Measurements from ENCODE around the gene ABR. TPM values are rescaled to one million over a fixed set of nuclear protein-coding genes. Genes with fewer than 3 reads are reported as not detected.
"Not testable (repeated sequence)": the region's sequence is repeated elsewhere in the genome, so short reads cannot be mapped to it uniquely, and the experiment has no call there.

ABR gene
- total and polyA plus RNA-seq, 4 donors: 41.8 to 172 (median 120) TPM

DNA sequence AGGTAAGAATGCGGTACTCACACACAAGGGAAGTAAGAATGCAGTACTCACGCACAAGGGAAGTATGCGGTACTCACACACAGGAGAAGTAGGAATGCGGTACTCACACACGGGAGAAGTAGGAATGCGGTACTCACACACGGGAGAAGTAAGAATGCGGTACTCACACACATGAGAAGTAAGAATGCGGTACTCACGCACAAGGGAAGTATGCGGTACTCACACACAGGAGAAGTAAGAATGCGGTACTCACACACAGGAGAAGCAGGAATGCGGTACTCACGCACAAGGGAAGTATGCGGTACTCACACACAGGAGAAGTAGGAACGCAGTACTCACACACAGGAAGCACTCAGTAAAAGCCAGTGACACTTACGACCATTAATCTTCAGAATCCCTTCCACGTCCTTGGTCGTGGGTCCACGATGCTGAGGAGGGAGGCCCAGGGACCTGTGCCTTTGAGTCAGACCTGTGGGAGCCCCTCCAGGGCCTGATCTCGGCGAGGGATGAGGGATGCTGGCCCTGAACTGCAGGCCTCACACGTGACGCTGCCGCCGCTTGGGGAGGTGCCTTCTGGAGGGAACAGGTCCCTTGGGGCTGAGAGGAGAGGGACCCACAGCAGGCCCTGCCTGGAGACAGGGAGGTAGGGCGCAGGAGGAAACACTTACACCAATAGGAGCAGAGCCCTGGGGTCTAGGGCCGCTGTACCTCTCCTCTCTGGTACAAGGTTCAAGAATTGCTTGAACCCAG is 20.2 kb downstream of the ABR start:
- ATAC-seq (ENCODE audit: low FRiP score) (no peak), DNase-seq (no peak)
- Histone ChIP-seq H3K9me3 (ENCODE audit: control insufficient read depth, low read length) (no peaks in the 10 kb centered on the region), H3K36me3 (ENCODE audit: control insufficient read depth in 1 of 2, insufficient read depth in 2 of 2, low read length in 1 of 2) (no peaks in the 10 kb centered on the region), H3K4me1 (ENCODE audit: control insufficient read depth in 1 of 2, insufficient read depth in 2 of 2, low read length in 2 of 2) (no peaks in the 10 kb centered on the region), H3K27me3 (ENCODE audit: control insufficient read depth in 1 of 2, insufficient read depth in 2 of 2, low read length in 1 of 2) (no peaks in the 10 kb centered on the region), H3K27ac (ENCODE audit: low read depth in 1 of 2, low read length in 2 of 2) (no peak overlapping the region), H3K4me3 (ENCODE audit: low read length in 2 of 2) (no peak overlapping the region)
- intact Hi-C loops (cut with DNase I): no loop called here
- 88 to 92% methylated on average over 27 to 28 of the region's 28 CpGs for WGBS, 2 donors

DNA sequence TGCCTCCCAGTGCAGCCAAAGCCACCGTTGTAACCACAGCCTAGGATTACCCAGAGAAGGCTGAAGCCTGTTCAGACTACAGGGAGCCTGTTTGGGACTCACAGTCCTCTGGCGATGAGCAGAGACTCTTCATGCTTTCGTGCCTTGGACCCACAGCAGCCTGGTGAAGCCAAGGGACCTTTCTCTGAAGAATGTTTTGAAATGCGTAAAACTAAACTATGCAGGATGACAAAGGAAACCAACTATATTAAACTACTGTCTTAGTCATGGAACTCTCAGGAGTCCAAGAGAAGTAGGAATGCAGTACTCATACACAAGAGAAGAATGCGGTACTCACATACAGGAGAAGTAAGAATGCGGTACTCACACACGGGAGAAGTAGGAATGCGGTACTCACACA is 20.9 kb downstream of the ABR start:
- intact Hi-C loops (cut with DNase I): no loop called here

DNA sequence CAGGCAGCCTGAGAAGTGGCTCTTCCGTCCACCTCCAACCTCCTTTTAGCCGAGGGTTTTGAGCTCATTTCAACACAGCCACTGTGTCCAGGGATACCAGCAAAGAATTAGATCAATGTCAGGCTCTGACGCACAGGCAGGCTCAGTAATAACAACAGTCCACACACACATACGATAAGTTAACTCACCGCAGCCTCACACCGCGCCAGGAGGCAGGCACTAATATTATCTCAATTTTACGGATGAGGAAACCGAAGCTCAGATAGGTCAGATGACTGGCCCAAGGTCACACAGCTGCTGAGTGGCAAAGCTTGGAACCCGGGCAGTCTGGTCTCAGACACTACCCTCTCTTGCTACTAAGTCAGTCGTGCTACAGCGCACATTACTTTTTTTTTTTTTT is 22.9 kb downstream of the ABR start:
- DNase-seq: no peak
- H3K4me1 ChIP-seq (ENCODE audit: control insufficient read depth in 1 of 2, insufficient read depth in 2 of 2, low read length in 2 of 2): no peaks in the 10 kb centered on the region
- 92 to 93% methylated on average over 12 of the region's 12 CpGs for WGBS, 2 donors
- no peak overlapping the region for H3K27ac ChIP-seq (ENCODE audit: low read depth in 1 of 2, low read length in 2 of 2)
- no peak overlapping the region for H3K4me3 ChIP-seq (ENCODE audit: low read length in 2 of 2)
- no peaks in the 10 kb centered on the region for H3K27me3 ChIP-seq (ENCODE audit: control insufficient read depth in 1 of 2, insufficient read depth in 2 of 2, low read length in 1 of 2)
- no peaks in the 10 kb centered on the region for H3K9me3 ChIP-seq (ENCODE audit: control insufficient read depth, low read length)
- H3K36me3 ChIP-seq (ENCODE audit: control insufficient read depth in 1 of 2, insufficient read depth in 2 of 2, low read length in 1 of 2): no peaks in the 10 kb centered on the region
- ATAC-seq (ENCODE audit: low FRiP score): no peak
- intact Hi-C loops (cut with DNase I): no loop called here

More for the DNA sequence above, 20.9 kb downstream of the ABR start:
- WGBS, 2 donors: 80 to 85% methylated on average over 8 of the region's 8 CpGs
- no peak overlapping the region for H3K4me3 ChIP-seq (ENCODE audit: low read length in 2 of 2)
- H3K4me1 ChIP-seq (ENCODE audit: control insufficient read depth in 1 of 2, insufficient read depth in 2 of 2, low read length in 2 of 2): no peaks in the 10 kb centered on the region
- no peaks in the 10 kb centered on the region for H3K36me3 ChIP-seq (ENCODE audit: control insufficient read depth in 1 of 2, insufficient read depth in 2 of 2, low read length in 1 of 2)
- no peak for ATAC-seq (ENCODE audit: low FRiP score)
- no peak overlapping the region for H3K27ac ChIP-seq (ENCODE audit: low read depth in 1 of 2, low read length in 2 of 2)
- DNase-seq: no peak
- H3K27me3 ChIP-seq (ENCODE audit: control insufficient read depth in 1 of 2, insufficient read depth in 2 of 2, low read length in 1 of 2): no peaks in the 10 kb centered on the region
- no peaks in the 10 kb centered on the region for H3K9me3 ChIP-seq (ENCODE audit: control insufficient read depth, low read length)

DNA sequence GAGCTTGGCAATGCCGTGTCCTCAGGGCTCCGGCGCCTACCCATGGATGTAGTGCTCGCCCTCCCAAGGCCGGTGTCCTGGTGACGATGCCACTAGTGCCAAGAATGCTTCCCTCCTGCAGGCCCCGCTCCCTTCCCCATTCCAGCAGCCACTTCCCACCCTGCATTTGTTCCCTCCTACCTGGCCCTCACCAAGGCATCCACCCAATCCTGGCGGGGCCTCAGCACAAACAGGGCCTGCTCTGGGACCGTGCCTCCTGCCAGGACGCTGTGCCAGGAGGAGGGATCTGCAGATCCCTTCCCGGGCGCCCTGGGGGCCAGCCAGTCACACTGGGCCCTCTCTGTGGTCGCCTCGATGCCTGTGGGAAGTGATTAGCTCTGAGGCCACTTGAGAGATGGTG is 25.1 kb downstream of the ABR start:
- Histone ChIP-seq H3K36me3 (ENCODE audit: control insufficient read depth in 1 of 2, insufficient read depth in 2 of 2, low read length in 1 of 2) (peaks cover 0 to 1% of the 10 kb centered on the region in 2 donors), H3K27me3 (ENCODE audit: control insufficient read depth in 1 of 2, insufficient read depth in 2 of 2, low read length in 1 of 2) (no peaks in the 10 kb centered on the region), H3K4me3 (ENCODE audit: low read length in 2 of 2) (no peak overlapping the region), H3K9me3 (ENCODE audit: control insufficient read depth, low read length) (no peaks in the 10 kb centered on the region), H3K4me1 (ENCODE audit: control insufficient read depth in 1 of 2, insufficient read depth in 2 of 2, low read length in 2 of 2) (no peaks in the 10 kb centered on the region), H3K27ac (ENCODE audit: low read depth in 1 of 2, low read length in 2 of 2) (no peak overlapping the region)
- 14 to 20% methylated on average over 14 of the region's 14 CpGs for WGBS, 2 donors
- intact Hi-C loops (cut with DNase I): no loop called here
- ATAC-seq (ENCODE audit: low FRiP score) (peak; percentile 59), DNase-seq (peak in 1 of 2 donors; percentile 74)

DNA sequence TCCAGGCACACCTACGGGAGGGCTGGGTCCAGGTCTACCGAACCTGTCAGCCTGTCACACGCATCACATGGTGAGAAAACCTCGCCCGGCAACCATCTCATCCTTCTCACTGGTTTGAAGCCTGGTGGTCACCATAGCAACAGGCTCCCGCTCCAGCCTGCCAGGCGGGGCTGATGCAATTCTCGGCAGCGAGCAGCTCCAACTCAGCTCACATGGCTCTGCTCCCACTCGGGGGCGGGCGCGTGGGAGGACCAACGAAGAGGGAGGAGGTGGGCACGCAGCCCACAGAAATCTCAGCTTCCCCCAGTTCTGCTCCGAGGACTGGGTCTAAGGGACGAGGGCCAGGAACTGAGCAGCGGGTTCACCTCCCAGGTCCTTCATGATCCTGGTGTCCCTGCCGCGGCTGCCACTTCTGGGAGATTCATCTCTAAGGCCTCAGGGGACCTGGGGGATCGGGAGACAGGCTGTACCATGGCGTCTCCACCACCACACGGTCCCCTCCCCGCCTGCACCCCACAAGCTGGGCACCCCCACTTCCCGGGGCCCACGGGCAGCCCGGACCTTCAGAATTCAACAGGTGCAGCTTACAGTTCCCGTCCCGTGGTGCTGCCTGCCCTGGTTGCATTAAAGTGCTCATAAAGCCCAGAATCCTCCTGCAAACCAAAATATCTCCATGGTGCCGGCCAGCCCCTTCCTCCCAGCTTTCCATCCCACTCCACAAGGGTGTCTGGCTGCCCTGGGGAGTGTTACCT is 25.8 kb downstream of the ABR start:
- WGBS, 2 donors: 6 to 14% methylated on average over 30 of the region's 30 CpGs
- Histone ChIP-seq H3K4me3 (ENCODE audit: low read length in 2 of 2) (no peak overlapping the region), H3K36me3 (ENCODE audit: control insufficient read depth in 1 of 2, insufficient read depth in 2 of 2, low read length in 1 of 2) (peaks cover 0 to 1% of the 10 kb centered on the region in 2 donors), H3K27ac (ENCODE audit: low read depth in 1 of 2, low read length in 2 of 2) (no peak overlapping the region), H3K4me1 (ENCODE audit: control insufficient read depth in 1 of 2, insufficient read depth in 2 of 2, low read length in 2 of 2) (no peaks in the 10 kb centered on the region), H3K27me3 (ENCODE audit: control insufficient read depth in 1 of 2, insufficient read depth in 2 of 2, low read length in 1 of 2) (no peaks in the 10 kb centered on the region), H3K9me3 (ENCODE audit: control insufficient read depth, low read length) (no peaks in the 10 kb centered on the region)
- peak; percentile 89 to 93 for DNase-seq
- intact Hi-C loops (cut with DNase I): no loop called here
- ATAC-seq (ENCODE audit: low FRiP score): peak; percentile 87

DNA sequence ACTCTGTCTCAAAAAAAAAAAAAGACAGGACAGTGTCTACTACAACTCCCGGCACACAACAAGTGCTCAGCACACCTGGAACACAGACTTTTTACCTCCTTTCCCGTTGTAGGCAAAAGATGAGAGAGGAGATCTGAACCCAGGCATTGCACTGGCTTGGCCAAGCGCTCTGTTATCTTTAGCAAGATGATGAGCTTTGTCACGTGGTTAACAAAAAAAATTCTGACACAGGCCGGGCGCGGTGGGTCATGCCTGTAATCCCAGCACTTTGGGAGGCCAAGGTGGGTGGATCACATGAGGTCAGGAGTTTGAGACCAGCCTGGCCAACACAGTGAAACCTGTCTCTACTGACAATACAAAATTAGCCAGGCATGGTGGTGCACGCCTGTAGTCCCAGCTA is 27.2 kb downstream of the ABR start:
- intact Hi-C loops (cut with DNase I); H3K27ac ChIP-seq (ENCODE audit: low read depth in 1 of 2, low read length in 2 of 2); H3K27me3 ChIP-seq (ENCODE audit: control insufficient read depth in 1 of 2, insufficient read depth in 2 of 2, low read length in 1 of 2); H3K36me3 ChIP-seq (ENCODE audit: control insufficient read depth in 1 of 2, insufficient read depth in 2 of 2, low read length in 1 of 2); H3K9me3 ChIP-seq (ENCODE audit: control insufficient read depth, low read length); ATAC-seq (ENCODE audit: low FRiP score); H3K4me3 ChIP-seq (ENCODE audit: low read length in 2 of 2); H3K4me1 ChIP-seq (ENCODE audit: control insufficient read depth in 1 of 2, insufficient read depth in 2 of 2, low read length in 2 of 2); DNase-seq: not testable (repeated sequence)
- WGBS, 2 donors: 94 to 97% methylated on average over 8 of the region's 8 CpGs

DNA sequence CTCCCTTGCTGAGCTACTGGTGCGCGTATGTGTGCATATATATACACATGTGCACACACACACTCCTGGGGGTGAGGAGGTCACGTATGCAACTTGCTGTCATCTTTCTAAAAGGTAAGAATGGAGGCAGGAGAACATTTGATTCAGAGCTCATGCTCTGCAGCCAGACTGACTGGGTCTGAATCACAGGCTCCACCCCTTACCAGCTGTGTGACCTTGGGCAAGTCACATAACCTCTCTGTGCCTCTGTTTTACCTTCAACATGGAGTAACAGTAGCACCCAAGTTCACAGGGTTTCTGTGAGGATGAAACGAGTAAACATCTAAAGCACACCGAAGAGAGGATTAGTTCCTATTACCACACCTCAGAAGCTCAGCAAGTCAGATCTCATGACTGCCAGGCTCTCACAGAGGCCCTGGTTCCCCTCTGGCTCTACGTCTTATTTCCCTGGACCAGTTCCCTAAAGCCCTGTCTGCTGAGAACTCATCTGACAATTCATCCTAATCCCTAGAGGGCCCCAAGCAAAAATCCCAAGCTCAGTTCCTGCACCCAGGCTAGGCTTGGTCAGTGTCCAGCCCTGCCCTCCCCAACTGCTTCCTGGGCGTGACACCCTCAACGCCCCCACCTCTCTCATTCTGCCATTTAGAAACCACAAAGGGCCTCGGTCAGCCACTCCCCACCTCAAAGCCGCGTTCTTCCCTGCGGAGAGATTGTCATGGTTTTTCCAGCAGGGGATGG is 28.7 kb downstream of the ABR start:
- Histone ChIP-seq H3K36me3 (ENCODE audit: control insufficient read depth in 1 of 2, insufficient read depth in 2 of 2, low read length in 1 of 2) (peaks cover 0 to 1% of the 10 kb centered on the region in 2 donors), H3K27ac (ENCODE audit: low read depth in 1 of 2, low read length in 2 of 2) (no peak overlapping the region), H3K4me1 (ENCODE audit: control insufficient read depth in 1 of 2, insufficient read depth in 2 of 2, low read length in 2 of 2) (no peaks in the 10 kb centered on the region), H3K27me3 (ENCODE audit: control insufficient read depth in 1 of 2, insufficient read depth in 2 of 2, low read length in 1 of 2) (no peaks in the 10 kb centered on the region), H3K9me3 (ENCODE audit: control insufficient read depth, low read length) (no peaks in the 10 kb centered on the region), H3K4me3 (ENCODE audit: low read length in 2 of 2) (no peak overlapping the region)
- intact Hi-C loops (cut with DNase I): no loop called here
- WGBS, 2 donors: 85 to 87% methylated on average over 12 of the region's 12 CpGs
- ATAC-seq (ENCODE audit: low FRiP score) (no peak), DNase-seq (no peak)

DNA sequence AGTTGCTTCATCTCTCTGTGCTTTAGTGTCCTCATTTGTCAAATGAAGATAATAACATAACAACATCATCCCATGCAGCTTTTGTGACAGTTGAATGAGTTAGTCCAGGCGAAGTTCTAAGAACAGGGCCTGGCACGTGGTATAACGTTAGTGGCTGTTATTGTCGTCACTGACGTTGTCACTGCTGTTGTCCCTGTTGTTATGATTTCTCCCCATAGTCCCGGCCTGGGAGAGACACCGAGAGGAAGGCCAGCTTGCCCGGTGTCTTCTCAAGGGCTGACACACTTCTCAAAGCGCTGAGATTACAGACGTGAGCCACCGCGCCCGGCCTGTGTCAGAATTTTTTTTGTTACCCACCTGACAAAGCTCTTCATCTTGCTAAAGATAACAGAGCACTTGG is 29.9 kb downstream of the ABR start:
- Histone ChIP-seq H3K36me3 (ENCODE audit: control insufficient read depth in 1 of 2, insufficient read depth in 2 of 2, low read length in 1 of 2) (peaks cover 0 to 1% of the 10 kb centered on the region in 2 donors), H3K4me3 (ENCODE audit: low read length in 2 of 2) (no peak overlapping the region), H3K9me3 (ENCODE audit: control insufficient read depth, low read length) (no peaks in the 10 kb centered on the region), H3K27me3 (ENCODE audit: control insufficient read depth in 1 of 2, insufficient read depth in 2 of 2, low read length in 1 of 2) (no peaks in the 10 kb centered on the region), H3K4me1 (ENCODE audit: control insufficient read depth in 1 of 2, insufficient read depth in 2 of 2, low read length in 2 of 2) (no peaks in the 10 kb centered on the region), H3K27ac (ENCODE audit: low read depth in 1 of 2, low read length in 2 of 2) (no peak overlapping the region)
- 88 to 89% methylated on average over 13 of the region's 13 CpGs for WGBS, 2 donors
- intact Hi-C loops (cut with DNase I): no loop called here
- no peak for DNase-seq
- no peak for ATAC-seq (ENCODE audit: low FRiP score)
